NCI-H460 (cell line): ENCODE results near the gene EPHA6. TPM values are rescaled to one million over a fixed set of nuclear protein-coding genes. Genes with fewer than 3 reads are reported as not detected.

Experiments
- DNase-seq: peaks from one replicate; pipeline ENCODE4 v3.0.0-alpha.2; 2016; ENCODE audit warnings: low read depth; ENCODE audit errors: extremely low read depth
- total RNA-seq: library from RNA; depleted of rRNA; stranded (reverse); fragments of >200 nt; shearing (Covaris generic); gene quantifications from 2 replicates; pipeline ENCODE4 v1.2.3, GENCODE V29; 2014

The EPHA6 gene
- total RNA-seq, 1 experiment from 2014 or later: 0.20 TPM

- DNase-seq: no peak
Measured at GRCh38 chr3:97686258-97686657, 871.9 kb downstream of the EPHA6 start.

GRCh38 chr3:97687734-97688133 lies 873.3 kb downstream of the EPHA6 start:
- DNase-seq: no peak

- DNase-seq: no peak
Measured at GRCh38 chr3:97689111-97689510, 874.7 kb downstream of the EPHA6 start.

DNA sequence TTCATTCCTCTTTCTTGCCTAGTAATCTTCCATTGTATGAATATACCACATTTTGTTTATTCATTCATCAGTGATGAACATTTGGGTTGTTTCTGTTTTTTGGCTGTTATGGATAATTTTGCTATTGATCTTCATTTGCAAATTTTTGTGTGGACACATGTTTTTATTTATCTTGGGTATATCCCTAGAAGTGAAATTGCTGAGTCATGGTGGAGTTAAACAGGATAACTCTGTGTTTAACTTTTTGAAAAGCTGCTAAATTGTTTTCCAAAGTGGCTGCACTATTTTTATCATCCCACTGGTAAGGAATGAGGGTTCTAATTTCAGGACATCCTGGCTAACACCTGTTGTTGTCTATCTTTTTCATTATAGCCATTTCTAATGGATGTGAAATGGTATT lies 875.6 kb downstream of the EPHA6 start:
- DNase-seq: no peak

DNA sequence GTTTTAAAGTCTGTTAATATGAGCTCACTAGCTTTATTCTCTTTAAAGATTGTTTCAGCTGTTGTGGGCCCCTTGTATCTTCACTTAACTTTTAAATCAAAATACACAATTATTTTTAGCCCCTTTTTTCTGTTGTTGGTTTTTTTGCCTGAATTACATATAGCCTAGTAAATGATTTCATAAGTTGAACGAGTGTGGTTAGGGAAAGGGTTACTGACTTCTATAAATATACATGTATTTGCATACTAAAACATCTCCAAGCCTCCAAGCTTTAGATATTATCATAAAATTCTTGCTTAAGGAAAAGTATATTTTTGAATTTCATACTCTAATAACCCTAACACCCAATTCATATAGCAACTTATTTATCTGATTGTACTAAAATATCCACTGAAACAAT lies 877.0 kb downstream of the EPHA6 start:
- DNase-seq: no peak

- DNase-seq: no peak
Measured at GRCh38 chr3:97692389-97692788, 878.0 kb downstream of the EPHA6 start.

- no peak for DNase-seq
Measured at GRCh38 chr3:97692831-97693230, 878.4 kb downstream of the EPHA6 start.

GRCh38 chr3:97694876-97695275 lies 880.5 kb downstream of the EPHA6 start:
- no peak for DNase-seq

DNA sequence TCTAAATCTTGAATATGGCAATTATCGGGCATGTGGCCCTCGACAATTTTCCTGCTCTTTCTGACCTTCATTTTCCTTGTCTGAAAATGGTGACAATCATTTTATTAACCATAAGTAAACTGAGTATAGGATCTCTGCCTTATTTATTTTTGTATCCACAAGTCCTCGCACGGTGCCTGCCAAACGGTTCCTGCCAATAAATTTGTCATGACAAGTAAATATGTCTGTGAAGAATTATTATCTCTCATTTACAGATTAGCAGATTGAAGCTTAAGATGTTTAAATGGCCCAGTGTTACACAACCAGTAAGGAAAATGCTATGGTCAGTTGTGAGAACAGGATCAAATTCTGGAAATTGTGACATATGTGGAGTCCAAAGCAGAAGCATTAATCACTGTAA lies 884.3 kb downstream of the EPHA6 start:
- no peak for DNase-seq

GRCh38 chr3:97699889-97700288 lies 885.5 kb downstream of the EPHA6 start:
- no peak for DNase-seq

DNA sequence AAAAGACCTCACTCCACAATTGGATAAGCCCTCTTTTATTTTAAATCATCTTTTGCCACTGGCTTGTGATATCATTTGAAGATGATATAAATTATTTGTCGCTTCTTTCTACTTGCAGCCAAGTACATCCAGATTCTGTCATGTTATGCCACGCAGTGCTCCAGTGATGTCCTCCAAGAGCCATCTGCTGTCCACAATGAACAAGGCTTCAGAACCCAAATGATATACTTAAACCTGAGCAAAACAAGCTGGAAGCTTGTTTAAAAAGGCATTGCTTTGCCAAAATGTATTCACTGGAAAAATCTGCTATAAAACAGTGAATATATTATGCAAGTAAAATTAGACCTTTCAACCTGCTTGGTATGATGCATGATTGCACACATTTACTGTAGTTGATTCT lies 891.4 kb downstream of the EPHA6 start:
- DNase-seq: no peak

- no peak for DNase-seq
Measured at GRCh38 chr3:97706226-97706625, 891.8 kb downstream of the EPHA6 start.

- no peak for DNase-seq
Measured at GRCh38 chr3:97711654-97712053, 897.3 kb downstream of the EPHA6 start.

- no peak for DNase-seq
Measured at GRCh38 chr3:97712919-97713318, 898.5 kb downstream of the EPHA6 start.

- no peak for DNase-seq
Measured at GRCh38 chr3:97713634-97714033, 899.2 kb downstream of the EPHA6 start.

DNA sequence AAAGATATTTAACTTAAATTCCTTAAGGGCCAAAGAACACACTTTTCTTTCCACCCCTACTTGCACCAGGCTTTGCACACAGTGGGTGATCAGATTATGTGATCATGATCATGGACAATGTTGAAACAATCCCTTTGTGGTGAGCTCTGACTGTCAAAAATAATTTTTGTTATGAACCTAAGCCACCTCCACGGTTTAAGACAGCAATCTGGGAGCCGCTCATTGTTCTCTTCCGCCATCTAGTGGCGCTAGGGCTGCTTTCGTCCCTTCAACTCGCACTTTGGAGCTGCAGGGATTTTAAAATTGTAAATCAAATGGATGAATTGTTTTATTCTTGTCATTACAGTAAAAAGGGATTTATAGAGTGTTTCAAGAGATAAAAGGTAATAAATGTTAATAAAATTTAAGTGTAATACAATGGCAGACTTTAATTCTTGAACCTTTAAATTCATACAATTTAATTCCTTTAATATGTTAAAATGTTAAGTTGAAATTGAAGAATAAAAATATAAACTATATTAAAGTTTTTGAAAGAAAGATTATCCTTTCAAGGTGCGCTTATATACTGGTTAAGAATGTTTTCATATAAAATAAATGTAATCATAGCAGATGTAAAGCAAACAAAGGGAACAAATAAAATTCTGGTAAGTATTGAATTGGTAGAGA lies 904.9 kb downstream of the EPHA6 start:
- peak; percentile 56 for DNase-seq

DNA sequence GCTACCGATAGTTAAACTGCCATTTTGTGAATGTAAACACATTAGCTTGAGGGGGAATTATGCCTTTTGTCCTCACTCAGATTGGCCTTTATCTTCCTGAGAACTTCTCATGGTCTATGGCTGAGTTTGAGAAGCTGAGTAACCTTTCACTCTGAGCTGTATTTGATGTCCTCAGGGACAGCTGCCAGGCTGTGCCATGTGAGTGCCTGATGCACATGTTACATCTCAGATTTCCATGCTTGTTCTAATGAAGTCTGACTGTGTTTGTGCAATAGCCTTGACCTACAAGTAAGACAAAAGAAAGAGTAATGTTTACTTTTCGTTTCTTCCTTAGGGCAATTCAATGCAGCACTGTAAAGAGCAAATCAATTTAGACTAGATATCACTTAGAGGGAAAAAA lies 906.0 kb downstream of the EPHA6 start:
- DNase-seq: no peak

DNA sequence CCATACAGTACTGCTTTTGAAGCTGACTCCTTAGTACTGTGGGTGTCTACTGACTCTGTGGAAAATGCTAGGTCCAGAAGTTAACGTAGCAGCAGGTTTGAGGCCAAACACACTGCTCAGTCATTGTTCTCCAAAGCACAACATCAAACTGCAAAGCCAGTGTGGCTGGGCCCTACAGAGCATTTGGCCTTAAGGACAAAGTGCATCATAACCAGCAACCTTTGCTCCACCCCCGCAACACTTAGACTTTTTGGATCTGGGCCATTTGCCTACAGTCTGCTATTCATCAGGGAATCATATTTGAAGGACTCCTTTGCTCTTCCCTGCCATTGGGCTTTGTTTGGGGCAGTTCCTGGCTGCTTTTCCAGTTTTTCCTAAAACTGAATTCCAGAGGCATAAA lies 907.1 kb downstream of the EPHA6 start:
- no peak for DNase-seq

DNA sequence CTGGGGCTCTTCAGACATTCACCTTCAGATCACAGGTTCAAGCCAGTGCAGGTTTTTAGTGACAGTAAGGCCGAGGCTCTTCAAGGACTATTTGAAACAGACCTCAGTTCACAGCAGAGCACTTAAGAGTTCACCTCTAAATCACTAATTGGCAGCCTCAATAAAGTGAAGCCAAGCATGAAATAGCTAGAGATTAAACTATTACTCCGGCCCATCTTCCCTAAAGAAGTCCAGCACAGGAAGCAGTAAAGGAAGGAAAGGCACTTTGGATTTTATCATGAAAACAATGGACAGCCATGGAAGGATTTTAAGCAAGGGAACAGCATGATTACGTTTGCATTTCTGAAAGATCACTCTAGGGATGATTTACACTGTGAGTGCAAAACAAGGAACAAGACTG lies 922.5 kb downstream of the EPHA6 start:
- no peak for DNase-seq

- no peak for DNase-seq
Measured at GRCh38 chr3:97738761-97739160, 924.4 kb downstream of the EPHA6 start.

- no peak for DNase-seq
Measured at GRCh38 chr3:97742036-97742435, 927.6 kb downstream of the EPHA6 start.

- no peak for DNase-seq
Measured at GRCh38 chr3:97744289-97744688, 929.9 kb downstream of the EPHA6 start.
